CD4-positive, alpha-beta T cell treated with Interleukin-17A for 1 hour (primary cell): ENCODE data around the gene PELI1.
"Not testable (repeated sequence)": the region's sequence is repeated elsewhere in the genome, so short reads cannot be mapped to it uniquely, and the experiment has no call there.

Source experiments
- DNase-seq: peaks from one replicate; pipeline ENCODE4 v3.0.0-alpha.2; 2020

The PELI1 gene

GRCh38 chr2:64120928-64121327, 23.3 kb downstream of the PELI1 start:
- no peak for DNase-seq

- no peak for DNase-seq
Measured at GRCh38 chr2:64120008-64120407, 24.2 kb downstream of the PELI1 start.

- DNase-seq = no peak
Measured at GRCh38 chr2:64119369-64119768, 24.9 kb downstream of the PELI1 start.

- DNase-seq = no peak
Measured at GRCh38 chr2:64115808-64116598, 28.2 kb downstream of the PELI1 start.

GRCh38 chr2:64114912-64115277, 29.3 kb downstream of the PELI1 start:
- DNase-seq = no peak

GRCh38 chr2:64114063-64114911, 29.9 kb downstream of the PELI1 start:
- DNase-seq = peak; percentile 54

- DNase-seq = no peak
Measured at GRCh38 chr2:64112016-64112415, 32.2 kb downstream of the PELI1 start.

GRCh38 chr2:64111426-64111825, 32.8 kb downstream of the PELI1 start:
- no peak for DNase-seq

- no peak for DNase-seq
Measured at GRCh38 chr2:64108666-64109241, 35.5 kb downstream of the PELI1 start.

GRCh38 chr2:64106481-64106880, 37.7 kb downstream of the PELI1 start:
- DNase-seq = no peak

- DNase-seq = no peak
Measured at GRCh38 chr2:64105670-64106461, 38.4 kb downstream of the PELI1 start.

- DNase-seq = no peak
Measured at GRCh38 chr2:64104933-64105332, 39.3 kb downstream of the PELI1 start.

GRCh38 chr2:64102736-64103135, 41.5 kb downstream of the PELI1 start:
- DNase-seq = not testable (repeated sequence)

- DNase-seq = peak; percentile 39
Measured at GRCh38 chr2:64101141-64101591, 43.1 kb downstream of the PELI1 start.

GRCh38 chr2:64100584-64100983, 43.6 kb downstream of the PELI1 start:
- not testable (repeated sequence) for DNase-seq

GRCh38 chr2:64094663-64095382, 49.4 kb downstream of the PELI1 start:
- no peak for DNase-seq

- no peak for DNase-seq
Measured at GRCh38 chr2:64093341-64093740, 50.9 kb downstream of the PELI1 start.

GRCh38 chr2:64092502-64092901, 51.7 kb downstream of the PELI1 start:
- DNase-seq = no peak

- no peak for DNase-seq
Measured at GRCh38 chr2:64090264-64090663, 54.0 kb downstream of the PELI1 start.

- DNase-seq = no peak
Measured at GRCh38 chr2:64086347-64087082, 57.7 kb downstream of the PELI1 start.

- no peak for DNase-seq
Measured at GRCh38 chr2:64085936-64086335, 58.3 kb downstream of the PELI1 start.
